ENCODE results near the gene PCDHB16. TPM values are rescaled to one million over a fixed set of nuclear protein-coding genes. Genes with fewer than 3 reads are reported as not detected.
"Not testable (repeated sequence)": the region's sequence is repeated elsewhere in the genome, so short reads cannot be mapped to it uniquely, and the experiment has no call there.

The PCDHB16 gene
- total and polyA plus RNA-seq, 8 donors = 0.12 to 1.7 (median 0.58) TPM; not detected in 1

DNA sequence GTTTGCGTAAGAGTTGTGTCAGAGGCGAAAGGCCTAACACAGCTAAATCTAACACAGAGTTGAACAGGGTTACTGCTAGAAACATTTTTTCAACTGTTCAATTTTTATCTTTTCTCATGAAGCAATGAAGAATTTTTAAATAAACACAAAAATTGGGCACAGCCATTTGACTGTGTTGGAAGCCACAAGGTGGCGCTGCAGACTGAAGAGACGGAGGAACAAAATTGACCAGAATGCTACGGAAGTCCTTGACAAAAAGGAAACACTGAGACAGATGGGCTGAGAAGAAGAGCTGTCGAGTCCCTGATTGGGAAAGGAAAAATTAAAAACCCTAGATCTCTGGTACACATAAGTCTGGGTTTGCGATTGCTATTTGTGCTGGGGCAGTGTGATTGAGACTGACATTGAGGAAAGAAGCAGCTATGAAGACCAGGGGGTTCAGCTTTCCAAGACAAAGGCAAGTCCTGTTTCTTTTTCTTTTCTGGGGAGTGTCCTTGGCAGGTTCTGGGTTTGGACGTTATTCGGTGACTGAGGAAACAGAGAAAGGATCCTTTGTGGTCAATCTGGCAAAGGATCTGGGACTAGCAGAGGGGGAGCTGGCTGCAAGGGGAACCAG lies 4.8 kb downstream of the PCDHB16 start, which contains the start of gene PCDHB9:
Gene PCDHB9 (plus strand): TSS at position 265 of the 616 bp plus-strand sequence. CDS start 158 bp downstream, at position 423.
- intact Hi-C loops (cut with DNase I; ENCODE audit: low total_unique reads) = no loop called here
- no peaks in the 10 kb centered on the region for H3K36me3 ChIP-seq
- H3K27me3 ChIP-seq = peaks cover 0 to 65% (median 3%) of the 10 kb centered on the region in 3 donors
- DNase-seq = peak in 1 of 2 donors; percentile 13
- no peaks in the 10 kb centered on the region for H3K4me1 ChIP-seq
- H3K27ac ChIP-seq = no peak within 1 kb of the TSS
- TF ChIP-seq POLR2A (IDR thresholded peaks at IDR 0.05) (no peak), EP300 (IDR thresholded peaks at IDR 0.05) (no peak)
- TF ChIP-seq, protein P1, sequence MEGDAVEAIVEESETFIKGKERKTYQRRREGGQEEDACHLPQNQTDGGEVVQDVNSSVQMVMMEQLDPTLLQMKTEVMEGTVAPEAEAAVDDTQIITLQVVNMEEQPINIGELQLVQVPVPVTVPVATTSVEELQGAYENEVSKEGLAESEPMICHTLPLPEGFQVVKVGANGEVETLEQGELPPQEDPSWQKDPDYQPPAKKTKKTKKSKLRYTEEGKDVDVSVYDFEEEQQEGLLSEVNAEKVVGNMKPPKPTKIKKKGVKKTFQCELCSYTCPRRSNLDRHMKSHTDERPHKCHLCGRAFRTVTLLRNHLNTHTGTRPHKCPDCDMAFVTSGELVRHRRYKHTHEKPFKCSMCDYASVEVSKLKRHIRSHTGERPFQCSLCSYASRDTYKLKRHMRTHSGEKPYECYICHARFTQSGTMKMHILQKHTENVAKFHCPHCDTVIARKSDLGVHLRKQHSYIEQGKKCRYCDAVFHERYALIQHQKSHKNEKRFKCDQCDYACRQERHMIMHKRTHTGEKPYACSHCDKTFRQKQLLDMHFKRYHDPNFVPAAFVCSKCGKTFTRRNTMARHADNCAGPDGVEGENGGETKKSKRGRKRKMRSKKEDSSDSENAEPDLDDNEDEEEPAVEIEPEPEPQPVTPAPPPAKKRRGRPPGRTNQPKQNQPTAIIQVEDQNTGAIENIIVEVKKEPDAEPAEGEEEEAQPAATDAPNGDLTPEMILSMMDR (IDR thresholded peaks at IDR 0.05) = peak in 1 of 7 experiments; percentile 10
- H3K9me3 ChIP-seq = peaks cover 16 to 94% (median 83%) of the 10 kb centered on the region in 4 donors
- WGBS, 5 donors = 14 to 23% (median 16%) methylated on average over 8 to 9 of the region's 9 CpGs
- H3K4me3 ChIP-seq = no peak within 1 kb of the TSS

DNA sequence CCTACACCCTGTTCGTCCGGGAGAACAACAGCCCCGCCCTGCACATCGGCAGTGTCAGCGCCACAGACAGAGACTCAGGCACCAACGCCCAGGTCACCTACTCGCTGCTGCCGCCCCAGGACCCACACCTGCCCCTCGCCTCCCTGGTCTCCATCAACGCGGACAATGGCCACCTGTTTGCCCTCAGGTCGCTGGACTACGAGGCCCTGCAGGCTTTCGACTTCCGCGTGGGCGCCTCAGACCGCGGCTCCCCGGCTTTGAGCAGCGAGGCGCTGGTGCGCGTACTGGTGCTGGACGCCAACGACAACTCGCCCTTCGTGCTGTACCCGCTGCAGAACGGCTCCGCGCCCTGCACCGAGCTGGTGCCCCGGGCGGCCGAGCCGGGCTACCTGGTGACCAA lies 6.5 kb downstream of the PCDHB16 start:
- H3K36me3 ChIP-seq; intact Hi-C loops (cut with DNase I; ENCODE audit: low total_unique reads); H3K27ac ChIP-seq; H3K4me1 ChIP-seq; H3K4me3 ChIP-seq; DNase-seq: not testable (repeated sequence)
- 22 to 42% (median 37%) methylated on average over 2 to 27 of the region's 37 CpGs for WGBS, 5 donors
- peaks cover 16 to 91% (median 81%) of the 10 kb centered on the region in 4 donors for H3K9me3 ChIP-seq
- H3K27me3 ChIP-seq = peaks cover 0 to 51% (median 3%) of the 10 kb centered on the region in 3 donors

DNA sequence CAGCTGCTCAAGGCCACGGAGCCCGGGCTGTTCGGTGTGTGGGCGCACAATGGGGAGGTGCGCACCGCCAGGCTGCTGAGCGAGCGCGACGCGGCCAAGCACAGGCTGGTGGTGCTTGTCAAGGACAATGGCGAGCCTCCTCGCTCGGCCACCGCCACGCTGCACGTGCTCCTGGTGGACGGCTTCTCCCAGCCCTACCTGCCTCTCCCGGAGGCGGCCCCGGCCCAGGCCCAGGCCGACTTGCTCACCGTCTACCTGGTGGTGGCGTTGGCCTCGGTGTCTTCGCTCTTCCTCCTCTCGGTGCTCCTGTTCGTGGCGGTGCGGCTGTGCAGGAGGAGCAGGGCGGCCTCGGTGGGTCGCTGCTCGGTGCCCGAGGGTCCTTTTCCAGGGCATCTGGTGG lies 6.9 kb downstream of the PCDHB16 start:
- H3K27ac ChIP-seq; intact Hi-C loops (cut with DNase I; ENCODE audit: low total_unique reads); H3K4me3 ChIP-seq; DNase-seq; H3K36me3 ChIP-seq; H3K4me1 ChIP-seq: not testable (repeated sequence)
- WGBS, 5 donors = 25 to 58% (median 35%) methylated on average over 7 to 29 of the region's 35 CpGs
- peaks cover 16 to 88% (median 79%) of the 10 kb centered on the region in 4 donors for H3K9me3 ChIP-seq
- peaks cover 0 to 50% (median 3%) of the 10 kb centered on the region in 3 donors for H3K27me3 ChIP-seq

DNA sequence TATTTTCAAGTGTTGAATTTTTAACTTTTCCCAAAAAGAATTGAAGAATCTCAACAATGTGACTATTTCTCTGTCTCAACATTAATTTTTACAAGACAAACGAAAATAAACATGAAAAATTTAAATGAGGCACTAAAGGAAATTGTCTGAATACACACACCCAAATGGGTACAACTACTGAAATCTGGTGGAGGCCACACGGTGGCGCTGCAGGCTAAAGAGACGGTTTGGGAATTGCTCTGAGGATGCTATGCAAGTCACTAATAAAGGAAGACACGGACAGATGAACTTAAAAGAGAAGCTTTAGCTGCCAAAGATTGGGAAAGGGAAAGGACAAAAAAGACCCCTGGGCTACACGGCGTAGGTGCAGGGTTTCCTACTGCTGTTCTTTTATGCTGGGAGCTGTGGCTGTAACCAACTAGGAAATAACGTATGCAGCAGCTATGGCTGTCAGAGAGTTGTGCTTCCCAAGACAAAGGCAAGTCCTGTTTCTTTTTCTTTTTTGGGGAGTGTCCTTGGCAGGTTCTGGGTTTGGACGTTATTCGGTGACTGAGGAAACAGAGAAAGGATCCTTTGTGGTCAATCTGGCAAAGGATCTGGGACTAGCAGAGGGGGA lies 10.0 kb downstream of the PCDHB16 start, which contains the start of gene PCDHB10:
Gene PCDHB10 (plus strand): TSS at position 244 of the 616 bp plus-strand sequence. CDS start 200 bp downstream, at position 444.
- peak in 1 of 2 donors; percentile 37 for DNase-seq
- H3K36me3 ChIP-seq = no peaks in the 10 kb centered on the region
- peaks cover 11 to 87% (median 78%) of the 10 kb centered on the region in 4 donors for H3K9me3 ChIP-seq
- peaks cover 0 to 42% (median 3%) of the 10 kb centered on the region in 3 donors for H3K27me3 ChIP-seq
- intact Hi-C loops (cut with DNase I; ENCODE audit: low total_unique reads) = no loop called here
- H3K27ac ChIP-seq = no peak within 1 kb of the TSS
- WGBS, 5 donors = 7 to 12% (median 10%) methylated on average over 10 of the region's 10 CpGs
- no peak within 1 kb of the TSS for H3K4me3 ChIP-seq
- TF ChIP-seq, protein P1 (IDR thresholded peaks at IDR 0.05) = peak in 1 of 7 experiments; percentile 11
- TF ChIP-seq EP300 (IDR thresholded peaks at IDR 0.05) = no peak
- H3K4me1 ChIP-seq = no peaks in the 10 kb centered on the region

DNA sequence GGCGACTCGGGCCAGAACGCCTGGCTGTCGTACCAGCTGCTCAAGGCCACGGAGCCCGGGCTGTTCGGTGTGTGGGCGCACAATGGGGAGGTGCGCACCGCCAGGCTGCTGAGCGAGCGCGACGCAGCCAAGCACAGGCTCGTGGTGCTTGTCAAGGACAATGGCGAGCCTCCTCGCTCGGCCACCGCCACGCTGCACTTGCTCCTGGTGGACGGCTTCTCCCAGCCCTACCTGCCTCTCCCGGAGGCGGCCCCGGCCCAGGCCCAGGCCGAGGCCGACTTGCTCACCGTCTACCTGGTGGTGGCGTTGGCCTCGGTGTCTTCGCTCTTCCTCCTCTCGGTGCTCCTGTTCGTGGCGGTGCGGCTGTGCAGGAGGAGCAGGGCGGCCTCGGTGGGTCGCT lies 12.1 kb downstream of the PCDHB16 start:
- H3K27ac ChIP-seq; intact Hi-C loops (cut with DNase I; ENCODE audit: low total_unique reads); H3K36me3 ChIP-seq; H3K4me3 ChIP-seq; H3K4me1 ChIP-seq; DNase-seq: not testable (repeated sequence)
- H3K9me3 ChIP-seq = peaks cover 13 to 89% (median 79%) of the 10 kb centered on the region in 4 donors
- 24 to 59% (median 38%) methylated on average over 8 to 16 of the region's 37 CpGs for WGBS, 5 donors
- H3K27me3 ChIP-seq = peaks cover 0 to 34% (median 3%) of the 10 kb centered on the region in 3 donors

DNA sequence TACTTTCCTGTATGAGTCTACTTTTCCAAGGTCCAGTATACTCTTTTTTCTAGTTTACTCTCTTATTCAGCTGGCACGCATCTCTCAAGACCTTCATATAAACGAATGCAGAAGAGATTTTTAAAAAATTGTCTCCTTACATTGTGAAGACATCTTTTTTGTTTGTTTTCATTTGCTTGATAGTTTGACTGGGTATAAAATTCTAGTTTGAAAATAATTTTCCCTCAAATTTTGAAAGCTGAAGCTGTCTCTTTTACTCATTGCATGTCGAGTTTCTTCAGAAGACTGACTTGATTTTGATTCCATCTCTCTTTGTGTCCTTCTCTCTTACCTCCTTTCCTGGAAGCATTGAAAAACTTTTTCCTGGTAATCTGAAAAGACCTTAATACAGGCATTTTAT lies 14.2 kb downstream of the PCDHB16 start:
- H3K4me3 ChIP-seq = no peak overlapping the region
- H3K27me3 ChIP-seq = peaks cover 0 to 40% (median 0%) of the 10 kb centered on the region in 3 donors
- H3K36me3 ChIP-seq = no peaks in the 10 kb centered on the region
- intact Hi-C loops (cut with DNase I; ENCODE audit: low total_unique reads) = no loop called here
- no peak for DNase-seq
- no peaks in the 10 kb centered on the region for H3K4me1 ChIP-seq
- whole genome bisulfite sequencing, 5 donors = 19 to 56% (median 34%) methylated on average over 3 of the region's 3 CpGs
- no peak overlapping the region for H3K27ac ChIP-seq
- peaks cover 12 to 88% (median 79%) of the 10 kb centered on the region in 4 donors for H3K9me3 ChIP-seq
- TF ChIP-seq, protein P1 (IDR thresholded peaks at IDR 0.05) = no peak
- TF ChIP-seq POLR2A (IDR thresholded peaks at IDR 0.05) (no peak), EP300 (IDR thresholded peaks at IDR 0.05) (no peak), POLR2AphosphoS5 (IDR thresholded peaks at IDR 0.05) (no peak)

Data from stomach (tissue), 9 donors.